CD14-positive monocyte (primary cell): ENCODE data around the gene TMEM222. TPM values are rescaled to one million over a fixed set of nuclear protein-coding genes. Genes with fewer than 3 reads are reported as not detected.

Source experiments
- DNase-seq, 3 donors: peaks; one replicate each; pipeline ENCODE4 v3.0.0-alpha.2; 2011 to 2022
- H2AFZ ChIP-seq: 2 replicates; pipeline ENCODE4 v1.6.0; 2012; ENCODE audit warnings: mild to moderate bottlenecking, low read depth, low read length, inconsistent platforms; ENCODE audit not compliant: insufficient read depth, poor library complexity, severe bottlenecking
- H3K27ac ChIP-seq, 2 donors: 1 replicate in 1 of 2; 2 replicates in 1 of 2; pipeline ENCODE4 v1.5.1; 2012 to 2013; ENCODE audit warnings: low read length in 2 of 2, control low read depth in 1 of 2, inconsistent platforms in 1 of 2, low read depth in 1 of 2, mild to moderate bottlenecking in 1 of 2
- H3K27me3 ChIP-seq, 2 donors: one replicate each; pipeline versions ENCODE4 v1.6.0 to v1.6.1; 2011 to 2013; ENCODE audit warnings: low read length in 2 of 2; ENCODE audit not compliant: control insufficient read depth in 2 of 2, insufficient read depth in 2 of 2
- H3K36me3 ChIP-seq, 2 donors: replicated peaks in 1 of 2; 1 replicate in 1 of 2; 2 replicates in 1 of 2; pipeline versions ENCODE4 v1.5.1 to v1.6.1; 2012 to 2013; ENCODE audit warnings: low read length in 2 of 2, control low read depth in 1 of 2, inconsistent platforms in 1 of 2, mild to moderate bottlenecking in 1 of 2; ENCODE audit not compliant: insufficient read depth in 2 of 2, control insufficient read depth in 1 of 2
- H3K4me1 ChIP-seq, 2 donors: 1 replicate in 1 of 2; 2 replicates in 1 of 2; pipeline versions ENCODE4 v1.5.1 to v1.6.1; 2012 to 2013; ENCODE audit warnings: low read length in 2 of 2, control low read depth in 1 of 2, inconsistent platforms in 1 of 2, mild to moderate bottlenecking in 1 of 2, moderate library complexity in 1 of 2; ENCODE audit not compliant: insufficient read depth in 2 of 2, control insufficient read depth in 1 of 2
- H3K4me2 ChIP-seq: replicated peaks from 2 replicates; pipeline ENCODE3; 2012; ENCODE audit warnings: low read length, moderate library complexity, mild to moderate bottlenecking; ENCODE audit not compliant: poor library complexity, severe bottlenecking; ENCODE audit errors: extremely low read depth
- H3K4me3 ChIP-seq, 3 experiments: fragments of 200-600 bp in 1 of 3; sonication (generic) in 1 of 3; replicated peaks in 1 of 3; 1 replicate in 2 of 3; 2 replicates in 1 of 3; pipeline ENCODE4 v1.5.1; 2011 to 2013; ENCODE audit warnings: low read length in 3 of 3, mild to moderate bottlenecking in 3 of 3, control low read depth in 2 of 3, low read depth in 2 of 3, inconsistent platforms in 1 of 3, moderate library complexity in 1 of 3
- H3K79me2 ChIP-seq: 2 replicates; pipeline ENCODE4 v1.6.0; 2012; ENCODE audit warnings: mild to moderate bottlenecking, control low read depth, inconsistent platforms, low read length, moderate library complexity; ENCODE audit not compliant: insufficient read depth
- H3K9ac ChIP-seq: 2 replicates; pipeline ENCODE4 v1.6.0; 2017; ENCODE audit warnings: low read length, mild to moderate bottlenecking; ENCODE audit not compliant: insufficient read depth, poor library complexity, severe bottlenecking
- H3K9me3 ChIP-seq, 2 donors: replicated peaks in 1 of 2; 1 replicate in 1 of 2; 2 replicates in 1 of 2; pipeline versions ENCODE4 v1.5.1 to v1.6.1; 2012 to 2013; ENCODE audit warnings: low read length in 2 of 2, control low read depth in 1 of 2; ENCODE audit not compliant: control insufficient read depth in 1 of 2, insufficient read depth in 1 of 2
- H4K20me1 ChIP-seq: 2 replicates; pipeline ENCODE4 v1.6.0; 2012; ENCODE audit warnings: mild to moderate bottlenecking, low read length, control low read depth, moderate library complexity; ENCODE audit not compliant: insufficient read depth
- H3K27ac Mint-ChIP-seq, 7 donors: one replicate each; pipeline ENCODE4 v1.8.0; 2020; ENCODE audit warnings: mild to moderate bottlenecking in 7 of 7, mixed read lengths in 7 of 7, moderate library complexity in 6 of 7, inconsistent platforms in 2 of 7
- H3K27me3 Mint-ChIP-seq, 3 donors: one replicate each; pipeline ENCODE4 v1.8.0; 2021 to 2022; ENCODE audit warnings: low read depth in 3 of 3, mild to moderate bottlenecking in 3 of 3, mixed read lengths in 3 of 3, moderate library complexity in 3 of 3, inconsistent platforms in 1 of 3
- H3K36me3 Mint-ChIP-seq, 2 donors: one replicate each; pipeline ENCODE4 v1.8.0; 2020; ENCODE audit warnings: mixed read lengths in 2 of 2, inconsistent platforms in 1 of 2, mild to moderate bottlenecking in 1 of 2
- H3K4me1 Mint-ChIP-seq: one replicate; pipeline ENCODE4 v1.8.0; 2020; ENCODE audit warnings: mild to moderate bottlenecking, mixed read lengths
- H3K4me3 Mint-ChIP-seq, 2 donors: one replicate each; pipeline ENCODE4 v1.8.0; 2020; ENCODE audit warnings: mild to moderate bottlenecking in 2 of 2, mixed read lengths in 2 of 2, moderate library complexity in 1 of 2
- H3K9me3 Mint-ChIP-seq, 7 donors: one replicate each; pipeline ENCODE4 v1.8.0; 2020 to 2022; ENCODE audit warnings: mixed read lengths in 7 of 7, mild to moderate bottlenecking in 6 of 7, moderate library complexity in 6 of 7, inconsistent platforms in 2 of 7
- WGBS: methylation state at CpG from one replicate; pipeline ENCODE4 v1.1.5; 2013; ENCODE audit warnings: missing lambda C conversion rate; ENCODE audit not compliant: insufficient coverage; 5-methylcytosine and 5-hydroxymethylcytosine counted together
- intact Hi-C, 2 donors: fragments of 100-400 bp; cut with micrococcal nuclease; formaldehyde crosslinking; loops; one replicate each; pipeline versions ENCODE4 v1.15.0 to v1.15.1; 2023
- polyA plus RNA-seq, 3 donors: library from polyadenylated mRNA; depleted of rRNA in 1 of 3; unstranded in 2 of 3; stranded (reverse) in 1 of 3; fragments of 300-500 nt in 2 of 3; fragments of >200 nt in 1 of 3; fragmentation: Illumina TruSeq in 2 of 3; gene quantifications; 1 replicate in 2 of 3; 2 replicates in 1 of 3; pipeline ENCODE4 v1.2.3, GENCODE V29; 2012 to 2021
- TF ChIP-seq, protein P1 (sequence below): fragments of 200-600 bp; IDR thresholded peaks from one replicate; pipeline ENCODE4 v1.8.0; 2022; ENCODE audit warnings: antibody characterized with exemption, mild to moderate bottlenecking

The TMEM222 gene
- polyA plus RNA-seq, 3 donors = 23.2 to 29.0 (median 24.6) TPM

DNA sequence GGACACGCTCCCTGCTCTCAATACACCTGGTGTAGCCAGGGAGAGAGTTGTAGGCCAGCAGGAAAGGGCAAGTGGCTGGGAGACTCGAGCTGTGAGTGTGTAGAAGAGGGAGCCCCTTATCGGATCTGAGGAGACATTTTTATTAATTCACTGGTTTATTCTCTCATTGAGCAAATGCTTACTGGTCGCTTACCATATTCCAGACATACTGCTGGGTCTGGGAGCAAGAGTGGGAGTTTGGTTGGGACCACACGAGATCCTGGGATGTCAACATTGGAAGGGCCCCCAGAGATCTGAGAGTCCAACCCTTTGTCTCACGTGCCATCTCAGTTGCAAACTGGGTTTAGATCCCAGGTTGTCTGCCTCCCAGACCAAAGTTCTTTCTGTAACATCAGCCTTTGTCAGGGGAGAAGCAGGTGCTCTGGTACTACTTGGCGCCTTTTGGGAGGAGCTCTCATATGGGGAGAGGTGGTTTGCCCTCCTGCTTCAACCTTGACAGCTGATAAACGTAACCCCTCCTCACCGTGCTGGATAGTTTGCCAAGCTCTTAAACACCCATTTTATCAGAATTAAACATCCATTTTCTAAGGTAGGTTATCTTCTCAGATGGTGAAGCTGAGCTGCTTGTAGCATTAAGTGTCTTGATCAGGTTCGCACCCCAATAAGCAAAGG lies 742 bp downstream of the TMEM222 start:
- peak overlapping the region; percentile 89 to 97 for H3K4me3 Mint-ChIP-seq
- H3K27ac ChIP-seq = peak overlapping the region; percentile 89 to 95
- peaks cover 5 to 7% (median 5%) of the 10 kb centered on the region in 3 donors for H3K27me3 Mint-ChIP-seq
- peaks cover 14% of the 10 kb centered on the region for H4K20me1 ChIP-seq
- H3K9me3 Mint-ChIP-seq = no peaks in the 10 kb centered on the region
- H3K4me2 ChIP-seq = peak overlapping the region; percentile 87
- peaks cover 30% of the 10 kb centered on the region for H3K4me1 Mint-ChIP-seq
- H3K79me2 ChIP-seq = peaks cover 56% of the 10 kb centered on the region
- H3K27me3 ChIP-seq = peaks cover 0 to 3% of the 10 kb centered on the region in 2 donors
- 0% methylated on average over 2 of the region's 10 CpGs for WGBS
- intact Hi-C loops = loop anchor here in 1 of 2 donors (10.0 kb wide), 1 partner anchor 342 kb away; no protein-coding TSS in a partner anchor
- TF ChIP-seq, protein P1, sequence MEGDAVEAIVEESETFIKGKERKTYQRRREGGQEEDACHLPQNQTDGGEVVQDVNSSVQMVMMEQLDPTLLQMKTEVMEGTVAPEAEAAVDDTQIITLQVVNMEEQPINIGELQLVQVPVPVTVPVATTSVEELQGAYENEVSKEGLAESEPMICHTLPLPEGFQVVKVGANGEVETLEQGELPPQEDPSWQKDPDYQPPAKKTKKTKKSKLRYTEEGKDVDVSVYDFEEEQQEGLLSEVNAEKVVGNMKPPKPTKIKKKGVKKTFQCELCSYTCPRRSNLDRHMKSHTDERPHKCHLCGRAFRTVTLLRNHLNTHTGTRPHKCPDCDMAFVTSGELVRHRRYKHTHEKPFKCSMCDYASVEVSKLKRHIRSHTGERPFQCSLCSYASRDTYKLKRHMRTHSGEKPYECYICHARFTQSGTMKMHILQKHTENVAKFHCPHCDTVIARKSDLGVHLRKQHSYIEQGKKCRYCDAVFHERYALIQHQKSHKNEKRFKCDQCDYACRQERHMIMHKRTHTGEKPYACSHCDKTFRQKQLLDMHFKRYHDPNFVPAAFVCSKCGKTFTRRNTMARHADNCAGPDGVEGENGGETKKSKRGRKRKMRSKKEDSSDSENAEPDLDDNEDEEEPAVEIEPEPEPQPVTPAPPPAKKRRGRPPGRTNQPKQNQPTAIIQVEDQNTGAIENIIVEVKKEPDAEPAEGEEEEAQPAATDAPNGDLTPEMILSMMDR = no peak
- peaks cover 16 to 33% of the 10 kb centered on the region in 2 donors for H3K36me3 ChIP-seq
- H2AFZ ChIP-seq = peak overlapping the region; percentile 83
- peaks cover 17 to 20% of the 10 kb centered on the region in 2 donors for H3K4me1 ChIP-seq
- H3K27ac Mint-ChIP-seq = peak overlapping the region; percentile 97 to 99 (median 98)
- peaks cover 21 to 34% of the 10 kb centered on the region in 2 donors for H3K36me3 Mint-ChIP-seq
- H3K9me3 ChIP-seq = no peaks in the 10 kb centered on the region
- peak overlapping the region; percentile 92 for H3K9ac ChIP-seq
- peak in 1 of 3 donors; percentile 13 for DNase-seq
- peak overlapping the region; percentile 65 to 88 (median 87) for H3K4me3 ChIP-seq

DNA sequence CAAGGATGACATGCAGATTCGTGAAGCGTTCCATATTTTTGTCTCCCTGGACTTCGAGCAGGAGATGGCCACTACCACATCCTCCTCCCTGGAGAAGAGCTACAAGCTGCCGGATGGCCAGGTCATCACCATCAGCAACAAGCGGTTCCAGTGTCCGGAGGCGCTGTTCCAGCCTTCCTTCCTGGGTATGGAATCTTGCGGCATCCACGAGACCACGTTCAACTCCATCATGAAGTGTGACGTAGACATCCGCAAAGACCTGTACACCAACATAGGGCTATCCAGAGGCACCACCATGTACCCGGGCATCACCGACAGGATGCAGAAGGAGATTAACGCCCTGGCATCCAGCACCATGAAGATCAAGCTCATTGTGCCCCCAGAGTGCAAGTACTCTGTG lies 3.3 kb downstream of the TMEM222 start:
- DNase-seq = no peak
- Histone ChIP-seq H3K4me2 (no peak overlapping the region), H3K9me3 (no peaks in the 10 kb centered on the region), H3K27ac (no peak overlapping the region), H3K4me3 (no peak overlapping the region), H3K4me1 (peaks cover 17 to 20% of the 10 kb centered on the region in 2 donors), H4K20me1 (peaks cover 34% of the 10 kb centered on the region), H2AFZ (no peak overlapping the region), H3K27me3 (no peaks in the 10 kb centered on the region), H3K36me3 (peaks cover 22 to 52% of the 10 kb centered on the region in 2 donors), H3K9ac (no peak overlapping the region), H3K79me2 (peaks cover 75% of the 10 kb centered on the region)
- H3K9me3 Mint-ChIP-seq = no peaks in the 10 kb centered on the region
- 96% methylated on average over 12 of the region's 15 CpGs for WGBS
- peaks cover 34 to 53% of the 10 kb centered on the region in 2 donors for H3K36me3 Mint-ChIP-seq
- peaks cover 32% of the 10 kb centered on the region for H3K4me1 Mint-ChIP-seq
- H3K4me3 Mint-ChIP-seq = no peak overlapping the region
- H3K27ac Mint-ChIP-seq = peak overlapping the region in 1 of 7 donors; percentile 57
- intact Hi-C loops = loop anchor here in 1 of 2 donors (10.0 kb wide), 1 partner anchor 340 kb away; no protein-coding TSS in a partner anchor
- TF ChIP-seq, protein P1 = no peak
- H3K27me3 Mint-ChIP-seq = peaks cover 0 to 5% (median 0%) of the 10 kb centered on the region in 3 donors
